ENCODE data around the gene PDLIM4. TPM values are rescaled to one million over a fixed set of nuclear protein-coding genes. Genes with fewer than 3 reads are reported as not detected.

PDLIM4 gene
- polyA plus RNA-seq, 2 of the 4 experiments (the other 2 are of a cell fraction), result 0.09 TPM; not detected in 1

- ATAC-seq, result no peak
- DNase-seq (ENCODE audit: low read depth in 1 of 2, low spot score in 1 of 2), result no peak
- POLR2A ChIA-PET, result no interaction called here
- Histone ChIP-seq H3K4me1 (peaks cover 6% of the 10 kb centered on the region; the same call in 1 of the 3 replicates), H3K27ac (no peak overlapping the region), H3K4me2 (no peak overlapping the region), H3K9me3 (no peaks in the 10 kb centered on the region), H3K4me3 (no peak overlapping the region)
- CTCF ChIA-PET, result interaction anchor here (1.0 to 1.5 kb wide), 3 partner anchors 16 to 82 kb away, joined by 3 to 4 read pairs (median 3); no protein-coding TSS in a partner anchor
- no peak for FAIRE-seq
- WGBS (ENCODE audit: missing lambda C conversion rate), result 90% methylated on average over 1 of the region's 1 CpG
- TF ChIP-seq TP53 (CRISPR knock-in tag; IDR thresholded peaks at IDR 0.05) (no peak), HDAC2 (IDR thresholded peaks at IDR 0.05) (no peak), NPAS2 (CRISPR knock-in tag; IDR thresholded peaks at IDR 0.05; ENCODE audit: borderline replicate concordance) (no peak), PHF8 (IDR thresholded peaks at IDR 0.05; ENCODE audit: borderline replicate concordance, low read depth) (no peak)
- TF ChIP-seq, protein P1, sequence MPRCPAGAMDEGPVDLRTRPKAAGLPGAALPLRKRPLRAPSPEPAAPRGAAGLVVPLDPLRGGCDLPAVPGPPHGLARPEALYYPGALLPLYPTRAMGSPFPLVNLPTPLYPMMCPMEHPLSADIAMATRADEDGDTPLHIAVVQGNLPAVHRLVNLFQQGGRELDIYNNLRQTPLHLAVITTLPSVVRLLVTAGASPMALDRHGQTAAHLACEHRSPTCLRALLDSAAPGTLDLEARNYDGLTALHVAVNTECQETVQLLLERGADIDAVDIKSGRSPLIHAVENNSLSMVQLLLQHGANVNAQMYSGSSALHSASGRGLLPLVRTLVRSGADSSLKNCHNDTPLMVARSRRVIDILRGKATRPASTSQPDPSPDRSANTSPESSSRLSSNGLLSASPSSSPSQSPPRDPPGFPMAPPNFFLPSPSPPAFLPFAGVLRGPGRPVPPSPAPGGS (IDR thresholded peaks at IDR 0.05), result no peak
Measured at GRCh38 chr5:132319975-132320374, 62.5 kb downstream of the PDLIM4 start.

DNA sequence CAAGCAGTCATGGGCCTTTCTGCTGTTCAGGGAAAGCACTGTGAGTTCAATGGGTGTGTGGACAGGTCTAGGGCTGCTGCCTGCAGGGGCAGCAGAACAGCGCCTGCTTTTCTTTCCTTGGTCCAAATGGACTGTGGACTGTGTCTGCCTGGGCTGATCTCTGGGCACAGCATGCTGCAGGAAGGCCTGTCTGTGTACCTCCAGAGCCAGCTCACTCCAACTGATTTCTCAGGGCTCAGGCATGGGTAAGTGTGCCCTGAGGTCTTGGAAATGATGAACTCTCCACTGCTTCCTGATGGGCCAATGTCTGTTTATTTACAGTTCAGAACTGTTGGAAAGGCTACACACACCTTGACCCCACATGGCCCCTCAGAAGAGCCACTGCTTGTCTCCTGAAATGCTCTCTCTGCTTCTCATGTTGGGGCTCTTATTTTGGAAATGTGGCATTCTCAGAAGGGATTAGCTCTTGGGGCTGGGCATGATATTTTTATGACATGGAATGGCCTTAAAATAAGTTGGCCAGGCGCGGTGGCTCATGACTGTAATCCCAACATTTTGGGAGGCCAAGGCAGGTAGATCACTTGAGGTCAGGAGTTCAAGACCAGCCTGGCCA, 63.7 kb downstream of the PDLIM4 start:
- WGBS (ENCODE audit: missing lambda C conversion rate), result 98% methylated on average over 3 of the region's 3 CpGs
- CTCF ChIA-PET, result interaction anchor here (1.0 kb wide), 1 partner anchor 83 kb away, joined by 4 read pairs; no protein-coding TSS in a partner anchor
- DNase-seq (ENCODE audit: low read depth in 1 of 2, low spot score in 1 of 2) (no peak), ATAC-seq (peak in 1 of 2 experiments; percentile 63; a peak in 3 of 6 replicates), FAIRE-seq (no peak)
- no peak overlapping the region for H3K4me3 ChIP-seq
- H3K4me1 ChIP-seq, result peaks cover 6% of the 10 kb centered on the region; the same call in 1 of the 3 replicates
- no peak overlapping the region for H3K4me2 ChIP-seq
- POLR2A ChIA-PET, result interaction anchor here (0.5 to 1.3 kb wide), 2 partner anchors 18 to 19 kb away, joined by 3 to 6 read pairs; no protein-coding TSS in a partner anchor
- no peaks in the 10 kb centered on the region for H3K9me3 ChIP-seq
- H3K27ac ChIP-seq, result no peak overlapping the region
- TF ChIP-seq, protein P2, sequence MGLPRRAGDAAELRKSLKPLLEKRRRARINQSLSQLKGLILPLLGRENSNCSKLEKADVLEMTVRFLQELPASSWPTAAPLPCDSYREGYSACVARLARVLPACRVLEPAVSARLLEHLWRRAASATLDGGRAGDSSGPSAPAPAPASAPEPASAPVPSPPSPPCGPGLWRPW (IDR thresholded peaks at IDR 0.05), result no peak
- TF ChIP-seq ZNF302 (CRISPR knock-in tag; IDR thresholded peaks at IDR 0.05), result no peak
- no peak for TF ChIP-seq BHLHE40 (IDR thresholded peaks at IDR 0.05; ENCODE audit: low read depth, low read length)
- no peak for TF ChIP-seq CTCF (IDR thresholded peaks at IDR 0.05)
- TF ChIP-seq KDM5A (IDR thresholded peaks at IDR 0.05), result no peak
- no peak for TF ChIP-seq NFE2L2 (conservative IDR thresholded peaks at IDR 0.05; ENCODE audit: low read length)
- TF ChIP-seq RARB (CRISPR knock-in tag; IDR thresholded peaks at IDR 0.05), result no peak
- TF ChIP-seq GATA3 (IDR thresholded peaks at IDR 0.05; ENCODE audit: borderline replicate concordance), result no peak
- no peak for TF ChIP-seq PHF8 (IDR thresholded peaks at IDR 0.05; ENCODE audit: borderline replicate concordance, low read depth)
- TF ChIP-seq, protein P1 (IDR thresholded peaks at IDR 0.05), result no peak
- TF ChIP-seq HEYL (CRISPR knock-in tag; IDR thresholded peaks at IDR 0.05), result no peak
- TF ChIP-seq FOXS1 (CRISPR knock-in tag; IDR thresholded peaks at IDR 0.05), result no peak
- TF ChIP-seq SREBF2 (IDR thresholded peaks at IDR 0.05), result no peak
- TF ChIP-seq ZSCAN20 (CRISPR knock-in tag; IDR thresholded peaks at IDR 0.05), result no peak
- no peak for TF ChIP-seq HOXA7 (CRISPR knock-in tag; IDR thresholded peaks at IDR 0.05)
- no peak for TF ChIP-seq MAFK (IDR thresholded peaks at IDR 0.05; ENCODE audit: partially characterized antibody)

Measured in A549 (cell line).